Psoas muscle (tissue), 8 donors: ENCODE data around the gene CCNQ. TPM values are rescaled to one million over a fixed set of nuclear protein-coding genes. Genes with fewer than 3 reads are reported as not detected.

ENCODE experiments used
- ATAC-seq, 4 donors: fragments of 200-7000 bp; cut with Tn5 transposase; one replicate each; pipeline ENCODE4 v1.9.1; 2020; ENCODE audit warnings: moderate library complexity in 3 of 4, mild to moderate bottlenecking in 2 of 4
- DNase-seq, 2 donors: peaks; one replicate each; pipeline ENCODE4 v3.0.0-alpha.2; 2020
- H3K27ac ChIP-seq: fragments of 200-600 bp; one replicate; pipeline ENCODE4 v1.8.0; 2022
- H3K27me3 ChIP-seq, 3 donors: fragments of 200-600 bp in 1 of 3; one replicate each; pipeline versions ENCODE4 v1.6.1 to v1.8.0; 2013 to 2022; ENCODE audit warnings: low read length in 2 of 3, mild to moderate bottlenecking in 2 of 3, moderate library complexity in 1 of 3; ENCODE audit not compliant: insufficient read depth in 3 of 3
- H3K36me3 ChIP-seq, 2 donors: fragments of 200-600 bp in 1 of 2; one replicate each; pipeline versions ENCODE4 v1.6.1 to v1.8.0; 2013 to 2022; ENCODE audit warnings: low read depth in 1 of 2, mild to moderate bottlenecking in 1 of 2, moderate library complexity in 1 of 2; ENCODE audit not compliant: insufficient read depth in 1 of 2
- H3K4me1 ChIP-seq: fragments of 200-600 bp; one replicate; pipeline ENCODE4 v1.8.0; 2022
- H3K4me3 ChIP-seq: fragments of 200-600 bp; one replicate; pipeline ENCODE4 v1.8.0; 2022; ENCODE audit warnings: mild to moderate bottlenecking
- H3K9me3 ChIP-seq: fragments of 200-600 bp; one replicate; pipeline ENCODE4 v1.8.0; 2022
- WGBS, 3 donors: extraction: QIAGEN DNeasy Blood & Tissue Kit; methylation state at CpG; one replicate each; pipeline versions ENCODE4 v1.1.6 to v1.1.7; 2013; 5-methylcytosine and 5-hydroxymethylcytosine counted together
- intact Hi-C, 2 donors: fragments of 100-400 bp; cut with DNase I; formaldehyde crosslinking; loops; one replicate each; pipeline versions ENCODE4 v1.11.0 to v1.14.2; 2022
- polyA plus RNA-seq, 3 donors: library from polyadenylated mRNA; stranded (reverse); fragments of 200-250 nt; gene quantifications; one replicate each; pipeline ENCODE4 v1.2.3, GENCODE V29; 2013
- total RNA-seq, 4 donors: library from RNA; stranded (reverse); fragmentation: NEBNext Ultra II Directional in 2 of 4; extraction: Animal tissue kit (Norgen Biotek cat#: 25700) in 2 of 4; gene quantifications; one replicate each; pipeline versions ENCODE4 v1.2.1 to v1.2.4, GENCODE V29; 2021 to 2023
- TF ChIP-seq, protein P1 (sequence below): fragments of 200-600 bp; IDR thresholded peaks from one replicate; pipeline ENCODE4 v1.8.0; 2022; ENCODE audit warnings: antibody characterized with exemption
- donor health status: healthy with polysubstance abuse.
- donor health status: DM: no; HTN: no; CAD: no; lungs with moderate emphysema.
- donor health status: Bipolar disorder and iron deficiency.
- donor health status: healthy.
- donor health status: DM: yes; HTN: yes; CAD: no.
- donor health status: DM: no; HTN: no; CAD: no.
- donor health status: DM: no; HTN: no; CAD: no.
- donor health status: DM: yes; HTN: yes; CAD: no.

Gene CCNQ
- total and polyA plus RNA-seq, 7 donors = 17.0 to 53.5 (median 34.3) TPM

GRCh38 chrX:153587342-153587741 lies 11.6 kb downstream of the CCNQ start:
- Histone ChIP-seq H3K4me3 (no peak overlapping the region), H3K4me1 (no peaks in the 10 kb centered on the region), H3K27ac (no peak overlapping the region), H3K36me3 (peaks cover 0 to 20% of the 10 kb centered on the region in 2 donors), H3K27me3 (no peaks in the 10 kb centered on the region), H3K9me3 (no peaks in the 10 kb centered on the region)
- WGBS, 3 donors = 90 to 100% (median 96%) methylated on average over 9 to 10 of the region's 10 CpGs
- intact Hi-C loops = no loop called here
- DNase-seq (no peak), ATAC-seq (no peak)
- TF ChIP-seq, protein P1, sequence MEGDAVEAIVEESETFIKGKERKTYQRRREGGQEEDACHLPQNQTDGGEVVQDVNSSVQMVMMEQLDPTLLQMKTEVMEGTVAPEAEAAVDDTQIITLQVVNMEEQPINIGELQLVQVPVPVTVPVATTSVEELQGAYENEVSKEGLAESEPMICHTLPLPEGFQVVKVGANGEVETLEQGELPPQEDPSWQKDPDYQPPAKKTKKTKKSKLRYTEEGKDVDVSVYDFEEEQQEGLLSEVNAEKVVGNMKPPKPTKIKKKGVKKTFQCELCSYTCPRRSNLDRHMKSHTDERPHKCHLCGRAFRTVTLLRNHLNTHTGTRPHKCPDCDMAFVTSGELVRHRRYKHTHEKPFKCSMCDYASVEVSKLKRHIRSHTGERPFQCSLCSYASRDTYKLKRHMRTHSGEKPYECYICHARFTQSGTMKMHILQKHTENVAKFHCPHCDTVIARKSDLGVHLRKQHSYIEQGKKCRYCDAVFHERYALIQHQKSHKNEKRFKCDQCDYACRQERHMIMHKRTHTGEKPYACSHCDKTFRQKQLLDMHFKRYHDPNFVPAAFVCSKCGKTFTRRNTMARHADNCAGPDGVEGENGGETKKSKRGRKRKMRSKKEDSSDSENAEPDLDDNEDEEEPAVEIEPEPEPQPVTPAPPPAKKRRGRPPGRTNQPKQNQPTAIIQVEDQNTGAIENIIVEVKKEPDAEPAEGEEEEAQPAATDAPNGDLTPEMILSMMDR = no peak

- TF ChIP-seq, protein P1 = no peak
- Histone ChIP-seq H3K36me3 (peaks cover 0 to 20% of the 10 kb centered on the region in 2 donors), H3K9me3 (no peaks in the 10 kb centered on the region), H3K4me1 (no peaks in the 10 kb centered on the region), H3K4me3 (no peak overlapping the region), H3K27ac (no peak overlapping the region), H3K27me3 (no peaks in the 10 kb centered on the region)
- no peak for ATAC-seq
- intact Hi-C loops = no loop called here
- DNase-seq = no peak
- 89 to 96% (median 95%) methylated on average over 4 of the region's 4 CpGs for WGBS, 3 donors
These were observed 13.1 kb downstream of the CCNQ start for GRCh38 chrX:153585827-153586226.

- TF ChIP-seq, protein P1 = no peak
- no peaks in the 10 kb centered on the region for H3K4me1 ChIP-seq
- no peak for DNase-seq
- H3K9me3 ChIP-seq = no peaks in the 10 kb centered on the region
- WGBS, 3 donors = 57 to 84% (median 70%) methylated on average over 2 of the region's 2 CpGs
- H3K4me3 ChIP-seq = no peak overlapping the region
- ATAC-seq = no peak
- H3K36me3 ChIP-seq = peaks cover 0 to 16% of the 10 kb centered on the region in 2 donors
- H3K27ac ChIP-seq = no peak overlapping the region
- no peaks in the 10 kb centered on the region for H3K27me3 ChIP-seq
- intact Hi-C loops = no loop called here
These were observed 15.5 kb downstream of the CCNQ start for GRCh38 chrX:153583433-153583832.

GRCh38 chrX:153582896-153583295 lies 16.0 kb downstream of the CCNQ start:
- TF ChIP-seq, protein P1 = no peak
- Histone ChIP-seq H3K27ac (no peak overlapping the region), H3K9me3 (no peaks in the 10 kb centered on the region), H3K4me1 (no peaks in the 10 kb centered on the region), H3K4me3 (no peak overlapping the region), H3K27me3 (no peaks in the 10 kb centered on the region), H3K36me3 (peaks cover 0 to 10% of the 10 kb centered on the region in 2 donors)
- DNase-seq (no peak), ATAC-seq (no peak)
- intact Hi-C loops = no loop called here
- 21 to 50% (median 35%) methylated on average over 12 to 13 of the region's 13 CpGs for WGBS, 3 donors

DNA sequence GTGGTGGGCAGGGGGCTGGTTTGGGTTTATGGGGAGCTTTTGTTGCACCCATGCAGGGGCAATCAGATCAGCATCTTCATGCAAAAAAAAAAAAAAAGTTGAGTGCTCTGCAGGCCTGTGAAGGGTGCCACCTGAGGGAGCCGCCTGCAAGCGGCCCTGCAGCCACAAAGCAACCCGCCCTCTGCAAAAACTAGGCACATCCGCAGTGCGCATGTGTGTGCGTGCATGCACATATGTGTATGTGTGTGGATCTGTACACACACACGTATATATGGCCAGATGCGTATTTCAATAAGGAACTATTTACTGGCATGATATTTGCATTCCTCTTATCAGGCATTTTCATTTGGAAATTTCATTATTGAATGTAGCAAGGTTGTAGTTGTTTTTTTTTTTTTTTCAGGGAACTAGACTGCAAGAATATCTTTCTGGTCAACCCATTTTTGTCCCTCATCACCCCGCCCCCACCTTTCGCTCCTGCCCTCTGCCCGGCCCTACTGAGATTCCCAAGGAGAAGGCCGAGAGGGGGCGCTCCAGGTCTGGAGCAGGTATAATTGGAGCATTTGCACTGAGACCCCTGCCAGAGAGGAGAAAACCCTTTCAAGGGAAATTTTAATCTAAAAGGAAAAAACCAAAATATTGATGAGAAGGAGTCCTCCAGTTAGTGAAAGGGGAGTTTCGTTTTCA lies 18.1 kb downstream of the CCNQ start:
- intact Hi-C loops = no loop called here
- DNase-seq (no peak), ATAC-seq (no peak)
- TF ChIP-seq, protein P1 = no peak
- Histone ChIP-seq H3K27ac (no peak overlapping the region), H3K27me3 (no peaks in the 10 kb centered on the region), H3K4me3 (no peak overlapping the region), H3K36me3 (no peaks in the 10 kb centered on the region), H3K4me1 (no peaks in the 10 kb centered on the region), H3K9me3 (no peaks in the 10 kb centered on the region)
- WGBS, 3 donors = 76 to 89% (median 89%) methylated on average over 14 of the region's 14 CpGs
